HEK293 (cell line): ENCODE measurements around the gene WDR12.

Experiments
- CTCF ChIA-PET: fragments of 350-600 bp; formaldehyde crosslinking; extraction: SDS; loops from one replicate; lab custom pipeline; 2021; ENCODE audit warnings: antibody characterized with exemption; lab: Yijun Ruan, JAX
- POLR2A ChIA-PET: fragments of 300-600 bp; formaldehyde crosslinking; extraction: SDS; loops from one replicate; lab custom pipeline; 2020; ENCODE audit warnings: antibody characterized with exemption, inconsistent platforms; lab: Yijun Ruan, JAX
- H3K27ac ChIP-seq: fragments of 200-500 bp; sonication (Bioruptor generic); 2 replicates; pipeline ENCODE4 v1.5.1; 2014; ENCODE audit warnings: low read depth, low read length, control low read depth, inconsistent platforms; ENCODE audit errors: extremely low read depth
- H3K36me3 ChIP-seq, 2 experiments: fragments of 200-500 bp in 1 of 2; sonication (Bioruptor generic) in 1 of 2; 1 replicate in 1 of 2; 2 replicates in 1 of 2; pipeline ENCODE4 v1.5.1; 2014 to 2017; ENCODE audit warnings: inconsistent platforms in 2 of 2, low read length in 2 of 2; ENCODE audit not compliant: control insufficient read depth in 2 of 2, insufficient read depth in 1 of 2
- H3K4me1 ChIP-seq: fragments of 200-500 bp; sonication (Bioruptor generic); 2 replicates; pipeline ENCODE4 v1.5.1; 2014; ENCODE audit warnings: mild to moderate bottlenecking, low read length, inconsistent platforms; ENCODE audit not compliant: control insufficient read depth, insufficient read depth
- H3K4me3 ChIP-seq: 2 replicates; pipeline ENCODE4 v1.5.1; 2011; ENCODE audit warnings: low read depth, mild to moderate bottlenecking, control low read depth, low read length, moderate library complexity
- H3K9me3 ChIP-seq: fragments of 200-500 bp; sonication (Bioruptor generic); 2 replicates; pipeline ENCODE4 v1.5.1; 2014; ENCODE audit warnings: low read depth, low read length, inconsistent platforms; ENCODE audit not compliant: control insufficient read depth, insufficient read depth
- ATF2 ChIP-seq: fragments of 450-650 bp; formaldehyde crosslinking; IDR thresholded peaks from 2 replicates; pipeline ENCODE4 v1.5.1; 2016; ENCODE audit warnings: missing biosample characterization, missing genetic modification characterization, low read depth
- GLI4 ChIP-seq: fragments of 450-650 bp; formaldehyde crosslinking; IDR thresholded peaks from 2 replicates; pipeline ENCODE4 v1.5.1; 2016; ENCODE audit warnings: missing biosample characterization, missing genetic modification characterization
- HOXC10 ChIP-seq: sonication (generic); formaldehyde crosslinking; IDR thresholded peaks from 2 replicates; pipeline ENCODE4 v1.8.1; 2023; ENCODE audit warnings: mild to moderate bottlenecking, missing genetic modification reagents
- PRDM1 ChIP-seq: fragments of 450-650 bp; formaldehyde crosslinking; IDR thresholded peaks from 2 replicates; pipeline ENCODE4; 2016; ENCODE audit warnings: missing biosample characterization, missing genetic modification characterization
- PRDM4 ChIP-seq: fragments of 450-650 bp; formaldehyde crosslinking; IDR thresholded peaks from 2 replicates; pipeline ENCODE4 v1.5.1; 2017; ENCODE audit warnings: missing biosample characterization, missing genetic modification characterization
- SCRT1 ChIP-seq: fragments of 450-650 bp; formaldehyde crosslinking; IDR thresholded peaks from 2 replicates; pipeline ENCODE4 v1.5.1; 2016; ENCODE audit warnings: missing biosample characterization, missing genetic modification characterization, borderline replicate concordance
- SETDB1 ChIP-seq: IDR thresholded peaks from one replicate; pipeline ENCODE4 v1.6.1; 2017; ENCODE audit warnings: mild to moderate bottlenecking, low read length, moderate library complexity, mixed read lengths; ENCODE audit not compliant: insufficient read length
- ZBTB10 ChIP-seq: fragments of 450-650 bp; formaldehyde crosslinking; IDR thresholded peaks from 2 replicates; pipeline ENCODE4 v1.5.1; 2016; ENCODE audit warnings: missing biosample characterization, missing genetic modification characterization
- ZNF174 ChIP-seq: fragments of 450-650 bp; formaldehyde crosslinking; IDR thresholded peaks from 2 replicates; pipeline ENCODE4 v1.5.0; 2017; ENCODE audit warnings: missing biosample characterization, mild to moderate bottlenecking, missing genetic modification characterization
- ZNF175 ChIP-seq: fragments of 450-650 bp; formaldehyde crosslinking; IDR thresholded peaks from 2 replicates; pipeline ENCODE4 v1.5.1; 2016; ENCODE audit warnings: missing biosample characterization, missing genetic modification characterization
- ZNF2 ChIP-seq: fragments of 450-650 bp; formaldehyde crosslinking; IDR thresholded peaks from 2 replicates; pipeline ENCODE4 v1.5.1; 2016; ENCODE audit warnings: missing biosample characterization, missing genetic modification characterization
- ZNF223 ChIP-seq: fragments of 450-650 bp; formaldehyde crosslinking; IDR thresholded peaks from 2 replicates; pipeline ENCODE4 v1.5.1; 2016; ENCODE audit warnings: missing biosample characterization, missing genetic modification characterization
- ZNF280D ChIP-seq: fragments of 450-650 bp; formaldehyde crosslinking; IDR thresholded peaks from 2 replicates; pipeline ENCODE4 v1.5.1; 2016; ENCODE audit warnings: missing biosample characterization, missing genetic modification characterization
- ZNF37A ChIP-seq: fragments of 450-650 bp; IDR thresholded peaks from 2 replicates; pipeline ENCODE4 v1.5.1; 2018; ENCODE audit warnings: missing biosample characterization, missing genetic modification characterization
- ZNF416 ChIP-seq: fragments of 450-650 bp; formaldehyde crosslinking; IDR thresholded peaks from 2 replicates; pipeline ENCODE4 v1.5.1; 2016; ENCODE audit warnings: missing biosample characterization, missing genetic modification characterization
- ZNF48 ChIP-seq: fragments of 450-650 bp; formaldehyde crosslinking; IDR thresholded peaks from 2 replicates; pipeline ENCODE4 v1.5.1; 2016; ENCODE audit warnings: missing biosample characterization, missing genetic modification characterization
- ZNF514 ChIP-seq: fragments of 450-650 bp; formaldehyde crosslinking; IDR thresholded peaks from 2 replicates; pipeline ENCODE4 v1.5.1; 2016; ENCODE audit warnings: missing biosample characterization, missing genetic modification characterization
- ZNF561 ChIP-seq: fragments of 450-650 bp; IDR thresholded peaks from 2 replicates; pipeline ENCODE4 v1.5.1; 2018; ENCODE audit warnings: missing biosample characterization, missing genetic modification characterization, borderline replicate concordance
- ZNF623 ChIP-seq: fragments of 450-650 bp; formaldehyde crosslinking; IDR thresholded peaks from 2 replicates; pipeline ENCODE4 v1.5.1; 2016; ENCODE audit warnings: missing biosample characterization, missing genetic modification characterization
- ZNF629 ChIP-seq: fragments of 450-650 bp; formaldehyde crosslinking; IDR thresholded peaks from 2 replicates; pipeline ENCODE4 v1.5.1; 2017; ENCODE audit warnings: missing biosample characterization, missing genetic modification characterization
- ZNF658 ChIP-seq: fragments of 450-650 bp; formaldehyde crosslinking; IDR thresholded peaks from 2 replicates; pipeline ENCODE4; 2016; ENCODE audit warnings: missing biosample characterization, missing genetic modification characterization
- ZNF664 ChIP-seq: fragments of 450-650 bp; formaldehyde crosslinking; IDR thresholded peaks from 2 replicates; pipeline ENCODE4 v1.5.1; 2016; ENCODE audit warnings: missing biosample characterization, missing genetic modification characterization
- ZNF670 ChIP-seq: fragments of 450-650 bp; formaldehyde crosslinking; IDR thresholded peaks from 2 replicates; pipeline ENCODE4 v1.5.1; 2016; ENCODE audit warnings: missing biosample characterization, missing genetic modification characterization, low read depth
- ZNF768 ChIP-seq: fragments of 450-650 bp; formaldehyde crosslinking; IDR thresholded peaks from 2 replicates; pipeline ENCODE4 v1.5.1; 2018; ENCODE audit warnings: missing biosample characterization, mild to moderate bottlenecking, missing genetic modification characterization
- ZNF830 ChIP-seq: fragments of 450-650 bp; IDR thresholded peaks from 2 replicates; pipeline ENCODE4 v1.5.0; 2018; ENCODE audit warnings: missing biosample characterization, missing genetic modification characterization, low read depth, mild to moderate bottlenecking, moderate library complexity
- ZSCAN30 ChIP-seq: fragments of 450-650 bp; IDR thresholded peaks from 2 replicates; pipeline ENCODE4 v1.5.1; 2018; ENCODE audit warnings: missing biosample characterization, mild to moderate bottlenecking, missing genetic modification characterization, moderate library complexity

Gene WDR12

GRCh38 chr2:202871300-202872141 is 40.0 kb downstream of the WDR12 start, which contains the start of gene ICA1L (continued):
- no peak for TF ChIP-seq ZNF48 (tag by site-specific recombination)
- TF ChIP-seq ZNF416 (tag by site-specific recombination), result no peak
- TF ChIP-seq SETDB1, result no peak
- TF ChIP-seq ZNF623 (tag by site-specific recombination), result no peak
- no peak for TF ChIP-seq PRDM4
- no peak for TF ChIP-seq ZNF175 (tag by site-specific recombination)
- no peak for TF ChIP-seq PRDM1 (tag by site-specific recombination)
- TF ChIP-seq ZNF658 (tag by site-specific recombination), result no peak
- no peak for TF ChIP-seq ZNF37A (tag by site-specific recombination)
- no peak for TF ChIP-seq ZNF514

- Histone ChIP-seq H3K27ac (peak overlapping the region; percentile 91), H3K4me3 (peak overlapping the region; percentile 88), H3K4me1 (no peaks in the 10 kb centered on the region), H3K36me3 (no peaks in the 10 kb centered on the region; a peak in 1 of 3 replicates), H3K9me3 (no peaks in the 10 kb centered on the region)
- ChIA-PET POLR2A (interaction anchor here (1.0 to 1.5 kb wide), 5 partner anchors 10 to 282 kb away, joined by 3 to 7 read pairs (median 4); partner anchors contain the start of genes CARF, NBEAL1 and WDR12), CTCF (interaction anchor here (0.5 to 1.3 kb wide), 7 partner anchors 28 to 563 kb away, joined by 3 to 5 read pairs (median 3); no protein-coding TSS in a partner anchor)
- TF ChIP-seq ATF2 (tag by site-specific recombination) (0 out of 2 replicates have a peak, but pooled peaks have one; percentile 33), ZNF629 (tag by site-specific recombination) (peak; percentile 32; the same call in 1 of the 2 replicates), ZNF670 (tag by site-specific recombination) (no peak), ZNF561 (tag by site-specific recombination) (no peak), ZBTB10 (tag by site-specific recombination) (no peak), ZNF174 (tag by site-specific recombination) (no peak), ZNF280D (tag by site-specific recombination) (no peak), ZSCAN30 (tag by site-specific recombination) (no peak), ZNF658 (tag by site-specific recombination) (no peak), HOXC10 (CRISPR knock-in tag) (no peak), ZNF830 (tag by site-specific recombination) (no peak), GLI4 (tag by site-specific recombination) (no peak), SCRT1 (tag by site-specific recombination) (peak; percentile 53; the same call in 1 of the 2 replicates), ZNF664 (tag by site-specific recombination) (no peak), ZNF223 (no peak), ZNF2 (tag by site-specific recombination) (peak; percentile 38; the same call in 1 of the 2 replicates), ZNF768 (no peak)
These were observed 40.8 kb downstream of the WDR12 start for GRCh38 chr2:202870431-202871299.
